ENCODE results near the gene L3MBTL4.

Gene L3MBTL4

DNA sequence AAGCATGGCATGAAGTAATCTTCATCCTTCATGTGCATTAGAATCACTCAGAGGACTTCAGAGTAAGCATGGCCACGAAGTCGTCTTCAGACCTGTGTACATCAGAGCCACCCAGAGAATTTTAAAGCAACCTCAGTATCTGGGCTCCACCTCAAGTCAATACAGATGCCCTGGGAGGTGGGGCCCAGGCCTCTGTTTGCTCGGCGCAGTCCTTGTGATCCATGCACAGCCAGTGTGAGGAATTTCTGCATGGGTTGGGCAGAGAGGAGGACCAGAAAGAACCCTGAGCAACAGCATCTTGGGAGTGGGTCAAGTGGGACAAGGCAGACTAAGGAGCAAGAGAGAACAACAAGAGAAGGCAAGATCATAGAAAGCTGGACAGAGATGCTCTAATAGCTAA lies 299.0 kb downstream of the L3MBTL4 start:
- Histone ChIP-seq H3K4me3 (ENCODE audit: low read length) (no peak overlapping the region), H3K27ac (ENCODE audit: low read length) (no peak overlapping the region), H3K9ac (ENCODE audit: low read depth, low read length) (no peak overlapping the region), H3K36me3 (ENCODE audit: insufficient read depth, low read depth, low read length) (no peaks in the 10 kb centered on the region), H3K9me3 (ENCODE audit: insufficient read depth, low read depth, low read length) (no peaks in the 10 kb centered on the region), H3K4me1 (ENCODE audit: insufficient read depth, low read length) (peaks cover 7% of the 10 kb centered on the region; the same call in 1 of the 2 replicates), H3K27me3 (ENCODE audit: insufficient read depth, low read length) (no peaks in the 10 kb centered on the region)

DNA sequence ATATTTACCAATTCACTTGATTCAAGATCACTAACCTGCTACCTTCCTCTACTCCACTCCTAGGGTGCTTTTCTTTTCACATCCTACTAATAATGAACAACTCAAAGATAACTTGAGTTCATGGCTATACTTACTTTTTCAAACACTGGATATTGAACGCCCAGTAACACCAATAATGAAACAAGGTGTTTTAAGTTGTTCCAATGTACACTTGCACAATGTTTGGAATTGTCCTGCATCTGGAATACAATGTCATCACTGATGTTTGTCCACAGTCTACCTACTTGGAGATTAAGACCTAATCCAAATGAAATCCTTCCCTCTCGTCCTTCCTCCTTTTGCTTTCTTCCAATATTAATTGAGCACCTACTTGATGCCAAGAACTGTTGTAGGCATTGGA lies 301.1 kb downstream of the L3MBTL4 start:
- Histone ChIP-seq H3K9me3 (ENCODE audit: insufficient read depth, low read depth, low read length) (no peaks in the 10 kb centered on the region), H3K4me1 (ENCODE audit: insufficient read depth, low read length) (no peaks in the 10 kb centered on the region), H3K4me3 (ENCODE audit: low read length) (no peak overlapping the region), H3K27me3 (ENCODE audit: insufficient read depth, low read length) (no peaks in the 10 kb centered on the region), H3K36me3 (ENCODE audit: insufficient read depth, low read depth, low read length) (no peaks in the 10 kb centered on the region), H3K27ac (ENCODE audit: low read length) (no peak overlapping the region), H3K9ac (ENCODE audit: low read depth, low read length) (no peak overlapping the region)

GRCh38 chr18:6111726-6112125 lies 303.0 kb downstream of the L3MBTL4 start:
- no peaks in the 10 kb centered on the region for H3K9me3 ChIP-seq (ENCODE audit: insufficient read depth, low read depth, low read length)
- H3K27me3 ChIP-seq (ENCODE audit: insufficient read depth, low read length) = no peaks in the 10 kb centered on the region
- no peak overlapping the region for H3K9ac ChIP-seq (ENCODE audit: low read depth, low read length)
- H3K27ac ChIP-seq (ENCODE audit: low read length) = no peak overlapping the region
- H3K36me3 ChIP-seq (ENCODE audit: insufficient read depth, low read depth, low read length) = no peaks in the 10 kb centered on the region
- no peaks in the 10 kb centered on the region for H3K4me1 ChIP-seq (ENCODE audit: insufficient read depth, low read length)
- no peak overlapping the region for H3K4me3 ChIP-seq (ENCODE audit: low read length)

GRCh38 chr18:6109743-6110142 lies 305.0 kb downstream of the L3MBTL4 start:
- H3K4me1 ChIP-seq (ENCODE audit: insufficient read depth, low read length) = no peaks in the 10 kb centered on the region
- H3K36me3 ChIP-seq (ENCODE audit: insufficient read depth, low read depth, low read length) = no peaks in the 10 kb centered on the region
- H3K27me3 ChIP-seq (ENCODE audit: insufficient read depth, low read length) = no peaks in the 10 kb centered on the region
- H3K27ac ChIP-seq (ENCODE audit: low read length) = no peak overlapping the region
- H3K4me3 ChIP-seq (ENCODE audit: low read length) = no peak overlapping the region
- no peak overlapping the region for H3K9ac ChIP-seq (ENCODE audit: low read depth, low read length)
- H3K9me3 ChIP-seq (ENCODE audit: insufficient read depth, low read depth, low read length) = no peaks in the 10 kb centered on the region

GRCh38 chr18:6107794-6108193 lies 306.9 kb downstream of the L3MBTL4 start:
- Histone ChIP-seq H3K36me3 (ENCODE audit: insufficient read depth, low read depth, low read length) (no peaks in the 10 kb centered on the region), H3K9me3 (ENCODE audit: insufficient read depth, low read depth, low read length) (no peaks in the 10 kb centered on the region), H3K27me3 (ENCODE audit: insufficient read depth, low read length) (no peaks in the 10 kb centered on the region), H3K9ac (ENCODE audit: low read depth, low read length) (no peak overlapping the region), H3K27ac (ENCODE audit: low read length) (no peak overlapping the region), H3K4me1 (ENCODE audit: insufficient read depth, low read length) (no peaks in the 10 kb centered on the region), H3K4me3 (ENCODE audit: low read length) (no peak overlapping the region)

- H3K27ac ChIP-seq (ENCODE audit: low read length) = no peak overlapping the region
- no peaks in the 10 kb centered on the region for H3K36me3 ChIP-seq (ENCODE audit: insufficient read depth, low read depth, low read length)
- H3K4me3 ChIP-seq (ENCODE audit: low read length) = no peak overlapping the region
- H3K27me3 ChIP-seq (ENCODE audit: insufficient read depth, low read length) = no peaks in the 10 kb centered on the region
- no peaks in the 10 kb centered on the region for H3K4me1 ChIP-seq (ENCODE audit: insufficient read depth, low read length)
- no peak overlapping the region for H3K9ac ChIP-seq (ENCODE audit: low read depth, low read length)
- no peaks in the 10 kb centered on the region for H3K9me3 ChIP-seq (ENCODE audit: insufficient read depth, low read depth, low read length)
These were observed 308.5 kb downstream of the L3MBTL4 start for GRCh38 chr18:6106091-6106685.

DNA sequence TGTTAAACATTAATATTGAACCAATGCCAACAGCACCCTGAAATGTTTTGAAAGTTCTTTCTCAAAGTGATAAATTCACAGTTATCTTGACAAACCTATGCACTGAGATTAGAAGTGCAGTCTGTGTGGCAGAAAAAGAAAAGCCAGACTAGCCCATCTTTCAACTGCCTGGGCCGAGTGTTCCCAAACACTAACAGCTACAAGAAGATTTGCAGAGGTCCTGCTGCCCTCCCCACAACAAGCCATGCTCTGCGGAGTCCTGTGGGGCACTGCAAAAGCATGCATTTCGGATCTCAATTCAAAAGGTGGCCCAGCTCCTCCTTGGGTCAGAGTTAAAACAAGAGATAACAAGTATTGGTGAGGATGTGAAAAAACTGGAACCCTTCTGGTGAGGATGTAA lies 311.0 kb downstream of the L3MBTL4 start:
- Histone ChIP-seq H3K9ac (ENCODE audit: low read depth, low read length) (no peak overlapping the region), H3K27me3 (ENCODE audit: insufficient read depth, low read length) (no peaks in the 10 kb centered on the region), H3K27ac (ENCODE audit: low read length) (no peak overlapping the region), H3K9me3 (ENCODE audit: insufficient read depth, low read depth, low read length) (no peaks in the 10 kb centered on the region), H3K4me1 (ENCODE audit: insufficient read depth, low read length) (no peaks in the 10 kb centered on the region), H3K4me3 (ENCODE audit: low read length) (no peak overlapping the region), H3K36me3 (ENCODE audit: insufficient read depth, low read depth, low read length) (no peaks in the 10 kb centered on the region)

GRCh38 chr18:6096730-6097129 lies 318.0 kb downstream of the L3MBTL4 start:
- no peak overlapping the region for H3K9ac ChIP-seq (ENCODE audit: low read depth, low read length)
- no peak overlapping the region for H3K27ac ChIP-seq (ENCODE audit: low read length)
- no peak overlapping the region for H3K4me3 ChIP-seq (ENCODE audit: low read length)
- H3K4me1 ChIP-seq (ENCODE audit: insufficient read depth, low read length) = peaks cover 4% of the 10 kb centered on the region; the same call in 1 of the 2 replicates
- H3K36me3 ChIP-seq (ENCODE audit: insufficient read depth, low read depth, low read length) = no peaks in the 10 kb centered on the region
- H3K9me3 ChIP-seq (ENCODE audit: insufficient read depth, low read depth, low read length) = no peaks in the 10 kb centered on the region
- no peaks in the 10 kb centered on the region for H3K27me3 ChIP-seq (ENCODE audit: insufficient read depth, low read length)

DNA sequence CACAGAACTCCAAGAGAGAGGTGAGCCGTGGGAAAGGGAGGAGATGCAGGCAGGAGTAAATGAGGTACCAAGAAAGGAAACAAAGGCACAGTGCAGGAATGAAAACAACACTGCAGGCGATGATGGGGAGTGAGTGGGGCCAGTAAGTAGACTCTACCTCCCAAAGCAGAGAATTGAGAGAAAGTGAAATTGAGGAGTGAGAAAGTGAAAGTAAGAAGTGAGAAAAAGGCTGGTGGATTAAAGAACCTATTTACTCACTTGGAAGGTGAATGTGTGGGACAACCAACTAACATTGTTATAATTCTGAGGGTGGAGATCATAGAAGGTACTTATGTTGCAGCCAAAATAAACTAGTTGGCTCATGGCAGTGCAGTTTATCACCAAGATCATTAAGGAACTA lies 326.3 kb downstream of the L3MBTL4 start:
- H3K9ac ChIP-seq (ENCODE audit: low read depth, low read length) = no peak overlapping the region
- H3K4me3 ChIP-seq (ENCODE audit: low read length) = no peak overlapping the region

GRCh38 chr18:6086731-6087130 lies 328.0 kb downstream of the L3MBTL4 start:
- no peak overlapping the region for H3K4me3 ChIP-seq (ENCODE audit: low read length)
- no peak overlapping the region for H3K9ac ChIP-seq (ENCODE audit: low read depth, low read length)
- no peaks in the 10 kb centered on the region for H3K9me3 ChIP-seq (ENCODE audit: insufficient read depth, low read depth, low read length)
- no peak overlapping the region for H3K27ac ChIP-seq (ENCODE audit: low read length)
- no peaks in the 10 kb centered on the region for H3K36me3 ChIP-seq (ENCODE audit: insufficient read depth, low read depth, low read length)
- H3K4me1 ChIP-seq (ENCODE audit: insufficient read depth, low read length) = no peaks in the 10 kb centered on the region
- no peaks in the 10 kb centered on the region for H3K27me3 ChIP-seq (ENCODE audit: insufficient read depth, low read length)

More for the DNA sequence above, 326.3 kb downstream of the L3MBTL4 start:
- H3K36me3 ChIP-seq (ENCODE audit: insufficient read depth, low read depth, low read length) = no peaks in the 10 kb centered on the region
- H3K9me3 ChIP-seq (ENCODE audit: insufficient read depth, low read depth, low read length) = no peaks in the 10 kb centered on the region
- H3K27ac ChIP-seq (ENCODE audit: low read length) = no peak overlapping the region
- H3K4me1 ChIP-seq (ENCODE audit: insufficient read depth, low read length) = no peaks in the 10 kb centered on the region
- no peaks in the 10 kb centered on the region for H3K27me3 ChIP-seq (ENCODE audit: insufficient read depth, low read length)

DNA sequence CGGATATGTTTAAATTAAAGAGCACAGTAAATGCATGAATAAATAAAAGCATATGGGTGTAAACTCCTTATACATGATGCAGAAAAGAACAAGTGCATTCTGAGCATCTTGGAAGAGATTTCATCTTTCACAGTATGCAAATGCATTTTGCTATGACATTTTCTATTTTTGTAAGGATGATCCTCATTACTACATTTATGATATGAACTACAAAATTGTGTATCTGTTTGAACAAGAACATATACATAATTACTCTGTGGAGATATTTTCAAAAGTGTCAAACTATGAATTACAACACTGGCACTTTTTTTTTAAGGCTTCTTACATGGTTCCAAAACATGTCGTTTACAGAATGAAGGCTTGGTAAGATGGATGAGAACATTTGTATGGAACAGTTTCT lies 335.3 kb downstream of the L3MBTL4 start:
- no peak overlapping the region for H3K27ac ChIP-seq (ENCODE audit: low read length)
- no peak overlapping the region for H3K4me3 ChIP-seq (ENCODE audit: low read length)
- H3K36me3 ChIP-seq (ENCODE audit: insufficient read depth, low read depth, low read length) = no peaks in the 10 kb centered on the region
- H3K9ac ChIP-seq (ENCODE audit: low read depth, low read length) = no peak overlapping the region
- H3K4me1 ChIP-seq (ENCODE audit: insufficient read depth, low read length) = no peaks in the 10 kb centered on the region
- no peaks in the 10 kb centered on the region for H3K27me3 ChIP-seq (ENCODE audit: insufficient read depth, low read length)
- no peaks in the 10 kb centered on the region for H3K9me3 ChIP-seq (ENCODE audit: insufficient read depth, low read depth, low read length)

GRCh38 chr18:6078877-6079276 lies 335.8 kb downstream of the L3MBTL4 start:
- no peak overlapping the region for H3K9ac ChIP-seq (ENCODE audit: low read depth, low read length)
- no peaks in the 10 kb centered on the region for H3K27me3 ChIP-seq (ENCODE audit: insufficient read depth, low read length)
- no peak overlapping the region for H3K27ac ChIP-seq (ENCODE audit: low read length)
- no peak overlapping the region for H3K4me3 ChIP-seq (ENCODE audit: low read length)
- no peaks in the 10 kb centered on the region for H3K9me3 ChIP-seq (ENCODE audit: insufficient read depth, low read depth, low read length)
- no peaks in the 10 kb centered on the region for H3K4me1 ChIP-seq (ENCODE audit: insufficient read depth, low read length)
- no peaks in the 10 kb centered on the region for H3K36me3 ChIP-seq (ENCODE audit: insufficient read depth, low read depth, low read length)

All from iPS-20b (cell line).